SH-SY5Y (cell line): ENCODE data around the gene TMEM174.

Experiments used
- GATA2 ChIP-seq: IDR thresholded peaks from 2 replicates; pipeline ENCODE4 v1.6.1; 2011; ENCODE audit warnings: mild to moderate bottlenecking, low read depth, low read length
- GATA3 ChIP-seq: IDR thresholded peaks from 2 replicates; pipeline ENCODE4 v1.6.1; 2011; ENCODE audit warnings: low read depth, mild to moderate bottlenecking, low read length, moderate library complexity

TMEM174 gene

GRCh38 chr5:73172951-73173350 lies at the start of gene TMEM174:
TSS of gene TMEM174 (plus strand) at chr5:73173193. CDS start at chr5:73173244, 51 bp downstream.
- TF ChIP-seq GATA3 (no peak), GATA2 (no peak)

- TF ChIP-seq GATA3 (no peak), GATA2 (no peak)
These were observed 47.7 kb upstream of the TMEM174 start for GRCh38 chr5:73125289-73125688.

GRCh38 chr5:73126381-73126780 lies 46.6 kb upstream of the TMEM174 start:
- TF ChIP-seq GATA3 (no peak), GATA2 (no peak)

- no peak for TF ChIP-seq GATA3
- TF ChIP-seq GATA2: no peak
These were observed 46.0 kb upstream of the TMEM174 start for GRCh38 chr5:73126957-73127356.

- TF ChIP-seq GATA3: no peak
These were observed 43.9 kb upstream of the TMEM174 start for GRCh38 chr5:73129143-73129542.

- TF ChIP-seq GATA3 (no peak), GATA2 (no peak)
These were observed 42.2 kb upstream of the TMEM174 start for GRCh38 chr5:73130811-73131210.

GRCh38 chr5:73131711-73132425 lies 41.1 kb upstream of the TMEM174 start:
- TF ChIP-seq GATA2 (no peak), GATA3 (no peak)

GRCh38 chr5:73132759-73133158 lies 40.2 kb upstream of the TMEM174 start:
- TF ChIP-seq GATA3 (no peak), GATA2 (no peak)

GRCh38 chr5:73135021-73135420 lies 38.0 kb upstream of the TMEM174 start:
- no peak for TF ChIP-seq GATA3

GRCh38 chr5:73135429-73136054 lies 37.5 kb upstream of the TMEM174 start:
- TF ChIP-seq GATA2: no peak
- no peak for TF ChIP-seq GATA3

- TF ChIP-seq GATA2 (no peak), GATA3 (no peak)
These were observed 36.9 kb upstream of the TMEM174 start for GRCh38 chr5:73136055-73136562.

GRCh38 chr5:73137563-73138530 lies 35.1 kb upstream of the TMEM174 start:
- TF ChIP-seq GATA2 (no peak), GATA3 (no peak)

GRCh38 chr5:73139485-73139884 lies 33.5 kb upstream of the TMEM174 start:
- no peak for TF ChIP-seq GATA2
- no peak for TF ChIP-seq GATA3

- TF ChIP-seq GATA3: no peak
- TF ChIP-seq GATA2: no peak
These were observed 32.2 kb upstream of the TMEM174 start for GRCh38 chr5:73140801-73141200.

- no peak for TF ChIP-seq GATA3
- TF ChIP-seq GATA2: no peak
These were observed 31.0 kb upstream of the TMEM174 start for GRCh38 chr5:73142035-73142434.

- TF ChIP-seq GATA3: no peak
- no peak for TF ChIP-seq GATA2
These were observed 29.3 kb upstream of the TMEM174 start for GRCh38 chr5:73143716-73144115.
